PC-3 (cell line): ENCODE measurements around the gene ZNF740.

Experiments
- EZH2 ChIP-seq: fragments of 300-600 bp; sonication (generic); IDR thresholded peaks from one replicate; pipeline ENCODE4 v1.6.1; 2017; ENCODE audit warnings: antibody characterized with exemption, mild to moderate bottlenecking, low read length; ENCODE audit not compliant: unreplicated experiment
- EZH2phosphoT487 ChIP-seq: fragments of 300-600 bp; sonication (generic); IDR thresholded peaks from 2 replicates; pipeline ENCODE4 v1.6.1; 2018; ENCODE audit warnings: mild to moderate bottlenecking, antibody characterized with exemption, low read length, borderline replicate concordance
- TF ChIP-seq, protein P1 (sequence below): fragments of 300-600 bp; sonication (generic); conservative IDR thresholded peaks from 2 replicates; pipeline ENCODE4 v1.5.1; 2017; ENCODE audit warnings: antibody characterized with exemption, low read depth, mild to moderate bottlenecking, low read length

DNA sequence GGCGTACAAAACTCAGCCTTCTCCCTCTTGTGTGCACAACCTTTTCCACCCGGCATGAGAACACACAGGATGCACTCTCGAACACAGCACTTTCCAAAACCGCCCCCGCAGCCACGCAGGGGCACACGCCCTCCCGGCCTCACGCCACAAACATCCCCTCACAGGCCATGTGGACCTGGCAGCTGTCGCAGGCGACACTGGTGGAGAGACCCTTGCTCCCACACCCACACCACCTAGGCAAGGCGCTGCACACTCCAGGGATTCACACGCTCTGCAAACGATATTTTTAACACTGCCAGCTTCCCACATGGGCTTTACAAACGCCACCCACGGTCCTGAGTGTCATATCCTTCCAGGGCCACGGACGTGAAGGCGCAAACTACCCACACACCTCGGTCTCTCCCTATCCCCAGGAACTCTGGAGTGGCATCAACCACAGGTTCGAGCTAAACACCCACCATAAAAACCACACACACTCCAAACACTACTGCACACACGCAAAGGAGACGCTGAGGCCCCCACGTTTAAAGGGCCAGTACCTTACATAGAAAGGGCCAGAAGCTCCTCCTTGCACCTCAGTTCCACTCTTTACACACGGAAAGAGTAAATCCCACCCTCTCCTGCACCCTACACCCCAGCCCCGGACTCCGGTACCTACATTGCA, 38.9 kb downstream of the ZNF740 start:
- TF ChIP-seq, protein P1, sequence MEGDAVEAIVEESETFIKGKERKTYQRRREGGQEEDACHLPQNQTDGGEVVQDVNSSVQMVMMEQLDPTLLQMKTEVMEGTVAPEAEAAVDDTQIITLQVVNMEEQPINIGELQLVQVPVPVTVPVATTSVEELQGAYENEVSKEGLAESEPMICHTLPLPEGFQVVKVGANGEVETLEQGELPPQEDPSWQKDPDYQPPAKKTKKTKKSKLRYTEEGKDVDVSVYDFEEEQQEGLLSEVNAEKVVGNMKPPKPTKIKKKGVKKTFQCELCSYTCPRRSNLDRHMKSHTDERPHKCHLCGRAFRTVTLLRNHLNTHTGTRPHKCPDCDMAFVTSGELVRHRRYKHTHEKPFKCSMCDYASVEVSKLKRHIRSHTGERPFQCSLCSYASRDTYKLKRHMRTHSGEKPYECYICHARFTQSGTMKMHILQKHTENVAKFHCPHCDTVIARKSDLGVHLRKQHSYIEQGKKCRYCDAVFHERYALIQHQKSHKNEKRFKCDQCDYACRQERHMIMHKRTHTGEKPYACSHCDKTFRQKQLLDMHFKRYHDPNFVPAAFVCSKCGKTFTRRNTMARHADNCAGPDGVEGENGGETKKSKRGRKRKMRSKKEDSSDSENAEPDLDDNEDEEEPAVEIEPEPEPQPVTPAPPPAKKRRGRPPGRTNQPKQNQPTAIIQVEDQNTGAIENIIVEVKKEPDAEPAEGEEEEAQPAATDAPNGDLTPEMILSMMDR, result no peak
- TF ChIP-seq EZH2 (no peak), EZH2phosphoT487 (no peak)
